Spinal cord (tissue), 10 donors: ENCODE measurements around the gene TFR2. TPM values are rescaled to one million over a fixed set of nuclear protein-coding genes. Genes with fewer than 3 reads are reported as not detected.

Experiments used
- DNase-seq, 6 donors: peaks; one replicate each; pipeline versions ENCODE4 v3.0.0 to v3.0.0-alpha.2; 2013 to 2015; ENCODE audit warnings: low spot score in 6 of 6, low read depth in 4 of 6
- H3K27ac ChIP-seq: one replicate; pipeline ENCODE4 v1.5.1; 2013; ENCODE audit warnings: low read depth, low read length, control low read depth
- H3K27me3 ChIP-seq: one replicate; pipeline ENCODE4 v1.6.1; 2013; ENCODE audit warnings: low read length; ENCODE audit not compliant: control insufficient read depth, insufficient read depth
- H3K36me3 ChIP-seq: one replicate; pipeline ENCODE4 v1.6.1; 2013; ENCODE audit warnings: low read length; ENCODE audit not compliant: control insufficient read depth, insufficient read depth
- H3K4me1 ChIP-seq: one replicate; pipeline ENCODE4 v1.6.1; 2013; ENCODE audit warnings: low read length; ENCODE audit not compliant: control insufficient read depth, insufficient read depth
- H3K4me3 ChIP-seq: one replicate; pipeline ENCODE4 v1.5.1; 2013; ENCODE audit warnings: low read depth, low read length, control low read depth
- H3K9me3 ChIP-seq: one replicate; pipeline ENCODE4 v1.6.1; 2013; ENCODE audit warnings: low read length; ENCODE audit not compliant: control insufficient read depth, insufficient read depth
- WGBS: methylation state at CpG from one replicate; pipeline ENCODE4 v1.1.5; 2013; ENCODE audit warnings: missing lambda C conversion rate; ENCODE audit not compliant: insufficient coverage; 5-methylcytosine and 5-hydroxymethylcytosine counted together
- long read RNA-seq, 4 donors: transcript quantifications; one replicate each; lab custom pipeline, GENCODE V29; 2026
- polyA plus RNA-seq, 2 donors: library from polyadenylated mRNA; unstranded; fragments of 120-200 nt; gene quantifications; one replicate each; pipeline ENCODE4 v1.2.1, GENCODE V29; 2013; ENCODE audit not compliant: insufficient read length in 2 of 2
- total RNA-seq, 2 donors: library from RNA; depleted of rRNA in 1 of 2; stranded (reverse); fragments of 120-200 nt in 1 of 2; fragments of >200 nt in 1 of 2; gene quantifications; one replicate each; pipeline versions ENCODE4 v1.2.3 to v1.2.4, GENCODE V29; 2013 to 2014
- donor health status: healthy.

The TFR2 gene
- total RNA-seq: 1 to 10 TPM; 3.7 to 7.0 TPM
- 10 to 100 TPM; 16.9 to 17.9 TPM for polyA plus RNA-seq
- long read RNA-seq, donor 1, partial matches to known transcripts: 496 of 501 reads
- long read RNA-seq, donor 1, other reads (novel, unspliced or antisense): 5 of 501 reads
- long read RNA-seq, donor 2, partial matches to known transcripts: 143 of 151 reads
- long read RNA-seq, donor 2, other reads (novel, unspliced or antisense): 8 of 151 reads
- long read RNA-seq, donor 3: 0 reads
- long read RNA-seq, donor 4: 0 reads

DNA sequence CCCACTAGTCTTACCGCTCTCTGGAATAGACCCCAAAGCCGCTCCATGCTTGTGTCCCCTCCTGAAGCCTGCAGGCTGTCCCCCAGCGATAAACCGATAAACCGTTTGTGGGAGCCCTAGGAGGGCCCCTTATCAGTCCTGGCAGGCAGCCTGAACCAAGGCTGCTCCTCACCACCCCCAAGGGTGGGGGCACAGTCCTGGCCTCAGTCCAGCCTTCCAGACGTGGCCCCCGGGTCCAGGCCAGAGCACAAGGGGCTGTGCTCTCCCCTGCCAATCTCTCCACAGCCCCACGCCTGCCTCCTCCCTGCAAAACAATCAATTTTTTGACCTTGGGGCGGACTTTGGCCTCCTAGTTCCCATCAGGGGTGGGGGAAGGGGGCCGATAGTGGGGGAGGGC is at the start of gene TFR2:
Gene TFR2 (minus strand): TSS at position 90 of the 397 bp plus-strand sequence. CDS start 43 bp downstream, at position 47.
- Histone ChIP-seq H3K36me3 (peaks cover 25% of the 10 kb centered on the region), H3K4me1 (no peaks in the 10 kb centered on the region), H3K4me3 (no peak within 1 kb of the TSS), H3K27ac (no peak within 1 kb of the TSS), H3K9me3 (no peaks in the 10 kb centered on the region), H3K27me3 (no peaks in the 10 kb centered on the region)
- DNase-seq: no peak
- 65% methylated on average over 7 of the region's 10 CpGs for WGBS

DNA sequence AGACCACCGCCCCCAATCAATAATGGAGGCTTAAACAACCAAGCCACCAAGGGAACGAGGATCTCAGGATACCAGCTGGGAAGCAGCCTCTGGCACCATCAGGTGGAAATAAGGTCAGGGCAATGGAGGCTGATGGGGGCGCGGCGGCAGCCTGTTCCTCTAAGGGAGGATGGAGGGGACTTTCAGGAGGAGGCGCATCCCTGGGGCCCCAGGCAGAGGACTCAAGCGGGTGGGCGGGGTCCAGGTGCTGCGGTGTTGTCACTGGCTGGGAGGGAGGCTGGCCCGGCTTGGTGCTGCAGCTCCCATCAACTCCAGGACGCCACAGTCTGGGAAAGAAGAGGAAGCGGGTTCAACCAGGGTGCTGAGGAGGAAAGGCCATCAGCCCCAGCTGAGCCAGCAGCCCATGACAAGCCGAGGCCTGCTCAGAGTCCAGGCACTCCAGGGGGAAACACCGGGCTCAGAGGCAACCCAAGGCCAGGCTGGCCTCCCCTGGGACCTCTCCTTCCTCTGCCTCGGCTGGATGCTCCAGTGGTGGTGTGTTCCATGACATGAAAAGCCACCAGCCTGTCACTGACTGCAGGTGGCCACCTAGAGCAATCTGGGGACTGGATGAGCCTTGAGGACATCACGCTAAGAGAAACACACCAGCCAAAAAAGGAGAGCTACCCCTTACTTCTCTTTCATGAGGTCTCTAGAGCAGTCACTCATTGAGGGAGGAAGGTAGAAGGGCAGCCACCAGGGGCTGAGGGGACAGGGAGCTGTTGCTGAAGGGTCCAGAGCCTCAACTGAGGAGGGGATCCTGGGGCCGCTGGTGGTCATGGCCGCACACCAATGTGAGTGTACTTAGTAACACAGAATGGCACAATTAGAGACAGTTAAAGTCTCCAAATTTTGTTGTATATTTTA is 48.1 kb upstream of the TFR2 start:
- Histone ChIP-seq H3K9me3 (no peaks in the 10 kb centered on the region), H3K4me3 (no peak overlapping the region), H3K4me1 (peaks cover 45% of the 10 kb centered on the region), H3K27me3 (no peaks in the 10 kb centered on the region), H3K27ac (no peak overlapping the region), H3K36me3 (peaks cover 66% of the 10 kb centered on the region)
- DNase-seq: no peak
- 92% methylated on average over 11 of the region's 18 CpGs for WGBS

DNA sequence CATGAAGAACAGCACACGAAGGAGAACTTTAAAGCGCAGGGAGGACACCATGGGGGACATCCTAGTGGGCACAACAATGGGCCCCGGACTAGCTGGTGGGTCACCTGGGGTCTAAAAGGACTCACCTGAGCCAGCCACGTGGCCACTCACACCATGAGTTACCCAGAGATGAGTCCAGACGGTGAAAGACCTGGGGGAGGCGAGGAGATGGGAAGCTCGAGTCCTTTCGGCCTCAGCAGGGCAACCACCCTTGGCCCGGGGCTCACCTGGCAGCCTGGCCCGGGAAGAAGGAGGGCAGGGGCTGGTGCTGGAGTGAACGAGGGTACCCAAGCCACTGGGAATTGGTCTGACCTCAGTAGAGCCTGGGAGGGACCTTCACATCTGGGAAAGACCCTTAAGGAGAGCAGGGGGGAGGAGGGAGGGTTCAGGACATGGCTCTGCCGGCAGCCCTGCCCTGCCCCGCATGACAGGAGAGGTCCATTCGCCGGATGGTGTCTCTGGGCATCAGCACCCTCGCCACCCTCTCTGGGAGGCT is 47.0 kb upstream of the TFR2 start:
- Histone ChIP-seq H3K9me3 (no peaks in the 10 kb centered on the region), H3K27me3 (no peaks in the 10 kb centered on the region), H3K4me1 (peaks cover 44% of the 10 kb centered on the region), H3K27ac (no peak overlapping the region), H3K4me3 (no peak overlapping the region), H3K36me3 (peaks cover 77% of the 10 kb centered on the region)
- no peak for DNase-seq
- WGBS: 94% methylated on average over 12 of the region's 16 CpGs

GRCh38 chr7:100687751-100688300 is 46.5 kb upstream of the TFR2 start:
- H3K27me3 ChIP-seq: no peaks in the 10 kb centered on the region
- peaks cover 83% of the 10 kb centered on the region for H3K36me3 ChIP-seq
- DNase-seq: no peak
- no peak overlapping the region for H3K4me3 ChIP-seq
- no peaks in the 10 kb centered on the region for H3K9me3 ChIP-seq
- peaks cover 38% of the 10 kb centered on the region for H3K4me1 ChIP-seq
- WGBS: 84% methylated on average over 20 of the region's 25 CpGs
- H3K27ac ChIP-seq: no peak overlapping the region

DNA sequence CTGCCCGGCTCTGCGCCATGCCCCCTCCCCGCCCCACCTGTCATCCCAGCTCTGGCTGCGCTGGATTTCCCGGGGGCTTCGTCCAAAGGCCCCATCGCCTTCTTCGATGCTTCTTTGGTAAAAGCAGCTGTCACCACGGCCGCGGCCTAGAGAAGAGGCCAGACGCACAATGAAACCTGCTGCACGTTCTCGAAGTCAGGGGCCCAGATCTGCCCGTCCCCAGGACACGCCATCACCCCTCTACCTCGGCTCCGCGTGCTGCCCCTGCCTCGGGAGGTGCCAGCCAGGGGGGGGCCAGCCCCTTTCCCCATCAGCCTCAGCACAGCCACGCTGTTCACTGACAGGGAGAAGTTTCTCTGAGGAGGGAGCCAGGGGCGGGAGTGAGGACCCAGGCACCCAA is 45.9 kb upstream of the TFR2 start:
- H3K4me1 ChIP-seq: peaks cover 32% of the 10 kb centered on the region
- 85% methylated on average over 21 of the region's 22 CpGs for WGBS
- H3K27ac ChIP-seq: no peak overlapping the region
- no peak overlapping the region for H3K4me3 ChIP-seq
- no peak for DNase-seq
- no peaks in the 10 kb centered on the region for H3K9me3 ChIP-seq
- peaks cover 89% of the 10 kb centered on the region for H3K36me3 ChIP-seq
- no peaks in the 10 kb centered on the region for H3K27me3 ChIP-seq

GRCh38 chr7:100686822-100687211 is 45.5 kb upstream of the TFR2 start:
- 70% methylated on average over 7 of the region's 17 CpGs for WGBS
- no peak overlapping the region for H3K4me3 ChIP-seq
- no peaks in the 10 kb centered on the region for H3K9me3 ChIP-seq
- no peaks in the 10 kb centered on the region for H3K27me3 ChIP-seq
- H3K27ac ChIP-seq: no peak overlapping the region
- peaks cover 28% of the 10 kb centered on the region for H3K4me1 ChIP-seq
- H3K36me3 ChIP-seq: peaks cover 92% of the 10 kb centered on the region
- DNase-seq: no peak

DNA sequence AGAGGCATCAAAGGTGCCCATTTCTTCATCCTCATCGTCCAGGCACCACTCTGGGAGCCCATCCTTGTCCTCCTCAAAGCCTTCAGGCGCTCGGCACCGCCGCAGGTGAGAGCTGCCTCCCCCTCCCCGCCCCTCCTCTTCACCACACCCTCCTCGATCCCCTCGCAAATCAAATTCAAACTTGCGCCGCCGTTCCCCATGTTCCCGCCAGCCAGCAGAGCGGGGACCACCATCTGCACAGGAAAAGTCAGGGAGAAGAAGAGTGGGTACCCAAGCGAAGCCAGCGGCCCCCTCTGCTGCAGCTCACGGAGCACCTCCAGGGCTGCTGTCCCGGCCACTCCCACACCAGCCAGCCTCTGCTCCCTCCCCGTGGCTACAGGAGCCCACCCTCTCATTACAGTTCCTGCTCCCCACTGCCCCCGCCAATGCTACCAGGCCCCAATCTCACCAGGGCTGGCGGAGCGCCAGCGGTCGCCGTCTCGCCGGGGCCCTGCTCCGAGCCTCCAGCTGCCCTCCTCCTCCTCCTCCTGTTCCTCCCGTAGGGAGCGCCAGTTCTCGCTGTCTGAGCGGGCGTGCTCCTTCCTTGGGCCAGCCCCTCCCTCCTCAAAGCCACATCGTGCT is 45.0 kb upstream of the TFR2 start:
- Histone ChIP-seq H3K9me3 (no peaks in the 10 kb centered on the region), H3K4me3 (no peak overlapping the region), H3K27ac (no peak overlapping the region), H3K36me3 (peaks cover 95% of the 10 kb centered on the region), H3K4me1 (peaks cover 23% of the 10 kb centered on the region), H3K27me3 (no peaks in the 10 kb centered on the region)
- no peak for DNase-seq
- 61% methylated on average over 27 of the region's 33 CpGs for WGBS

GRCh38 chr7:100685631-100686145 is 44.3 kb upstream of the TFR2 start:
- Histone ChIP-seq H3K36me3 (peaks cover 94% of the 10 kb centered on the region), H3K9me3 (no peaks in the 10 kb centered on the region), H3K4me1 (peaks cover 20% of the 10 kb centered on the region), H3K27me3 (no peaks in the 10 kb centered on the region), H3K27ac (no peak overlapping the region), H3K4me3 (no peak overlapping the region)
- WGBS: 89% methylated on average over 15 of the region's 17 CpGs
- DNase-seq: no peak

- no peak for DNase-seq
- H3K4me1 ChIP-seq: peaks cover 19% of the 10 kb centered on the region
- H3K9me3 ChIP-seq: no peaks in the 10 kb centered on the region
- H3K27me3 ChIP-seq: no peaks in the 10 kb centered on the region
- no peak overlapping the region for H3K4me3 ChIP-seq
- WGBS: 88% methylated on average over 7 of the region's 18 CpGs
- H3K27ac ChIP-seq: no peak overlapping the region
- H3K36me3 ChIP-seq: peaks cover 97% of the 10 kb centered on the region
These were observed 43.8 kb upstream of the TFR2 start for GRCh38 chr7:100685049-100685605.
